GM18873 (cell line): ENCODE results near the gene VAV2.

Experiments used
- ATAC-seq: cut with Tn5 transposase; IDR thresholded peaks from one replicate; pipeline ENCODE4 v1.9.1; 2021; ENCODE audit warnings: mild to moderate bottlenecking, moderate library complexity, moderate number of reproducible peaks; ENCODE audit not compliant: unreplicated experiment, low FRiP score

Gene VAV2

DNA sequence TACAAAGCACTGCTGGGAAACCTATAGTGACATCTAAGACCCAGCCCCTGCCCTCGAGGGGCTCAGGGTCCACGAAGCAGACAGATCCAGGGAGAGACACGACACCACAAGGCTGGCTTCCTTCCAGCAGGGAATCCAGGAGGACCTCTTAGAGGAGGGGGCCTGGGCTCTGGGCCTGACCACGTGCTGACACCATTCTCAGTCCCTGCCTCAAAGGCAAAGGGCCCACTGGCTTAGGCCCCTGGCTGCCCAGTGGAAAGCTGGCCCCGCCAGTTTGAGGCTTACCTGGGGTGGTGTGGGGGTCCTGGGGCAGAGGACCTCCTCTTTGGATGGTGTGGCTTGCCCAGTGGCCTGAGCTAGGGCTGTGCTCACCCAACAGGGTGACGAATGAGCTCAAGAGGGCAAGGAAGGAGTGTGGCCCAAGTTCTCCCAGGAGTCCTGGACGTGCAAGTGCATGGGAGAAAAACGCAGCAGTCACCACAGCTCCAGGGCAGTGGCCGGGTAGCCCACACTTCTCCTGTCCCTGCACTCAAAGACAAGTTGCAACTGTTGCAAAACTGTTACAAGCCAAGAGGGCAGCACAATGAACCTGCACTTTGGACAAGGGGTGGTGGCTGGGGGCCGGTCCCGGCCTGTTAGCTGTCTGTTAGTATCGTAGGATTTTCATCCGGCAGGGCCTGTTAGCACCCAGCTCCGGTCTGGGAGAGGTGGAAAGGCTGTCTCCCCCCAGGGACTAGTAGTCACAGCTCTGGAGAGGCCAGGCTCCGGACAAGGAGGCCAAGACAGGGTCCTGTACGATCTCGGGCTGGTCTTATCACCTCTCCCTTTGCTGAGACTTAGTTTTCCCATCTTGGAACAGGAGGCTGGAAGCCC is 252.5 kb downstream of the VAV2 start:
- ATAC-seq: no peak

DNA sequence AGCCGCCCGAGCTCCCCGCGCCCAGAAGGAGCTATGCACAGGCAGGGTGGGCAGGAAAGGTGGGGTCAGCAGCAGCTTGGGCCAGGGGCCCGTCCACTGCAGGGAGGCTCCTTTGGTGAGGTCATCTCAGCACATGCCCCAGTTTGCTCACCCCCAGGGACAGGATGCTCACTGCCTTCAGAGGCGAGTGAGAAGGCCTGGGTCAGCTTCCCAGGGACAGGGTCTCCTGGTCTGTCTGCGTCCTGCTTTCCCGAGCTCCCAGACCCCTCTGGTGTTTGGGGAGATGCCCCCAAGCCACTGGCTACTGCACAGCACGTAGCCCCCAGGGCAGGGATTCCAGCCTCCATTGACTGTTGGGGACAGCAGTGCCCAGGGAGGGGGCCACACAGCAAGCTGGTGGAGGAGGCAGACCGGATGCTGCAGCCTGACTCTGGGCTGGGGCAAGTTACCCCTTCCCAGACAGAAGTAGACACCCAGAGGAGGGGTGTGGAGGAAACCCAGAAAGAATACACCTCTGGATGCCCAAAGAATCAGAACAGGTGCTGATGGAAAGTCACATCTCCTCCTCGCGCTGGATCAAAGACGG is 253.4 kb downstream of the VAV2 start:
- no peak for ATAC-seq

- ATAC-seq: no peak
These were observed 254.1 kb downstream of the VAV2 start, which contains the start of gene SARDH for GRCh38 chr9:133737774-133738639. SARDH (minus strand) TSS chr9:133738352; CDS start chr9:133734173, 4,179 bp downstream.

GRCh38 chr9:133737071-133737773 is 254.9 kb downstream of the VAV2 start:
- no peak for ATAC-seq

DNA sequence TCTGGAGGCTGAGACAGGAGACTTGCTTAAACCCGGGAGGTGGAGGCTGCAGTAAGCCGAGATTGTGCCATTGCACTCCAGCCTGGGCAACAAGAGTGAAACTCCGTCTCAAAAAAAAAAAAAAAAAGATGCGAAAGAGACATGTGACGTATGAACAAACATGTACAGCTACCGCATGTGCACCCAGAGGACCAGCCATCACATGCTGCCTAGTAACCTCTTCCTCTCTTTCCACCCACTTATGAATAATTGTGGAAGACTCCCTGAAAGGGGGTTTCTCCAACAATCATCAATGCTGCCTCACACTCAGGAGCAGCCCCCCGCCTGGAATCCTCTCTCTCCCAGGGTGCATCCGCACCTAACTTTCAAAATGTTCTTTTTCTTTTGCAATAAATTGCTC is 256.2 kb downstream of the VAV2 start:
- ATAC-seq: no peak

DNA sequence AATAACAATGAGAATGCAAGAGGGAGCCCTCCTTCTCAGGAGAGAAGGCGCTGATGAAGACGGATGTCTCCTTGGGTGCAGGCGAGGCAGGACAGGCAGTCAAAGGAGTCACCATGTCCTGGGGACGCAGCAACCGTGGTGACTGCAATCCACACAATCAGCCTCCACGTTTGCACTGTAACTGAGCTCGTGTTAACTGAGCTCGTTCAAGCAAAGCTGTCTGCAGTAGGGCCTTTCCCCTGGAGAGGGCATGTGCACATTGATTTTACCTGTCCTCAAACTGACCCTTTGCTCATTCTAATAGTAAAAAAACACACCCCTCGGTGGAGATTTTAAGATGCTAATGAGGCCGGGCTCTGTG is 256.7 kb downstream of the VAV2 start:
- ATAC-seq: no peak

GRCh38 chr9:133734590-133735414 is 257.3 kb downstream of the VAV2 start:
- no peak for ATAC-seq

DNA sequence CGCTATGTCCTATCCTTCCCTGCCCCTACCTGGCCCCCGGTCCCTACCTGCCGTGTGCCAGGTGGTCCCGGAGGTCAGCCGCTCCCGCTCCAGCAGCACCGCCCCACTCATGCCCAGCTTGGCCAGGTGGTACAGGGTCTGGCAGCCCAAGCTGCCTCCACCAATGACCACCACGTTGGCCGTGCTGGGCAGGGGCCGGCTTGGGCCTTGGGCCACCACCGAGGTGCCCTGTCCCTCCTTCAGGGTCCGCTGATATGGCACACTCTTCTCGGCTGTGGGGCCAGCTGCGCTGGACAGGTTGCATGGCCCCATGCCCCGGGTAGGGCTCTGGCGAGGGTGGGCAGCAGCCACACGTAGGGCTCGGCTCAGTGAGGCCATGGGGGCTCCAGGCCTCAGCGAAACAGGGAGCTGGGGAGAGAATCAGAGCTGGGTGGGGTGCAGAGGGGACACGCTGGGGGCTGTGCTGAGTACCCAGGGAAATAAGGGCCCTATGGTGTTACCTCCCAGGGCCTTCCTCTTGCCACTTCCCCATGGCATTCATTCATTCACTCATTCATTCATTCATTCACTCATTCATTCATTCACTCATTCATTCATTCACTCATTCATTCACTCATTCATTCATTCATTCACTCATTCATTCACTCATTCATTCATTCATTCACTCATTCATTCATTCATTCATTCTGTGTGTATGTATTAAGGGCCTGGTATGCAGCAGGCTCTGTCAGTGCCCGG is 258.2 kb downstream of the VAV2 start:
- no peak for ATAC-seq

- ATAC-seq: no peak
These were observed 258.7 kb downstream of the VAV2 start for GRCh38 chr9:133733421-133733795.

DNA sequence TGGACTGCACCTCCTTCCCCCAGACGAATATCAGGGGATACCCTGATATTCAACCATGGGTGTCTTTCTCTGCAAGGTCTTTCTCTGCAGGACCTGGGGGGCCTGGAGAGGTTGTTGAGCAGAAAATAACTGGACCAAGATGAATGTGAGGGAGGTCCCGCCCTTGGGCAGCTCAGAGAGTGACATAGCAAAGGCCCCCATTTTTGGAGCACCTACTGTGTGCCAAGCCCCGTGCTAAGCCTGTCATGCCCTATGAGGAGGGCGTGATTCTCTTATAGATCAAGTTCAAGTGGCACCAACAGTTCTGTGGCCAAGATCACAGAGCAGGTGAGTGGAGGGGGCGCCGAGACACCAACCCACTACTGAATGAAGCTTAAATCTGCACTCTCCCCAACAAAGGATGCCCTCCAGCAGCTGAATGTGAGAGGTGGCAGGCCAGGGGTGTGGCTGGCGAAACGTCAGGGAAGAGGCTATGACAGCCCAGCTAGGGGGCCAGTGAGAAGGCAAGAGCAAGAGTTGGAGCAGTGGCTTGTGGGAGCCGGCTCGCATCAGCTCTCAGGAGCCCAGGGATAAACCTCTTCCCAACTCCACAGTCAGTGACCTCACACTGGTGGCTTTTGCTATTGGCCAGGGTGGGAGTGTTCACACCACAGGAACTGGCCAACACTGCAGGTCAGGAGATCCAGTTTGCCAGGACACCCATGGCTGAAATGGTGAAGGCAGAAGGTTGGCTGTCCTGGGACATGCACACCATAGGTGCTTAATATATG is 259.3 kb downstream of the VAV2 start:
- no peak for ATAC-seq

DNA sequence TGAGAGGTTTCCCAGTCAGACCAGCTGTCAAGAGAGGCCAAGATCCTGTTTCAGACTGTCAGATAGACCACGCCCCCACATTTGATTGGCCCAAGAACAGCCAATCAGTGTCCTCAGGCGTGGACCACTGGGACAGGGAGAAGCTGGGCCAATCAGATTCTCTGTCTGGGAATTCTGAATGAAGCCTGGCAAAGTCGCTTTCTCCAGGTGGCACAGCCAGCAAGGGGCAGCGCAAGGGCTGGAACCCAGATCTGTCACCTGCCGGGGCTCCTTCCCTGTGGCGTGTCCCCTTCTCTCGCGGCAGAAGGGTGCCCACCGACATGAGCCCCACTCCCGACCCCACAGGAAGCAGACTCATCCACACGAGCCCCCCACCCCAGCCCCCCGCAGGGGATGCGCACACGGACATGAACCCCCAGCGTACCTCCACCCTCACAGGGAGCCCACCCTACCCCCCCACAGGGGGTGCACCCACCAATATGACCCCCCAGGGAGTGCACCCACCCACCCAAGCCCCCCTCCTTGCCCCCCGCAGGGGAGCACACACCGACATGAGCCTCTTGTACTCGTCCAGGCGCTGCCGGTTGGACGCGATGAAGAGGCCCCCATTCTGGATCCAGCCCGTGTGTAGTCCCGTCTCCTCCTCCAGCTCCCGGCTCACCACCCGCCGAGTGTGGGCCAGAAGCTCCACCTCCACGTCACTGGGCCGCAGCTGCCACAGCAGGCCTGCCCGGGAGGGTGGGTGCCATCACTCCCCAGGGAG is 260.1 kb downstream of the VAV2 start:
- no peak for ATAC-seq

- no peak for ATAC-seq
These were observed 261.0 kb downstream of the VAV2 start for GRCh38 chr9:133730994-133731715.

DNA sequence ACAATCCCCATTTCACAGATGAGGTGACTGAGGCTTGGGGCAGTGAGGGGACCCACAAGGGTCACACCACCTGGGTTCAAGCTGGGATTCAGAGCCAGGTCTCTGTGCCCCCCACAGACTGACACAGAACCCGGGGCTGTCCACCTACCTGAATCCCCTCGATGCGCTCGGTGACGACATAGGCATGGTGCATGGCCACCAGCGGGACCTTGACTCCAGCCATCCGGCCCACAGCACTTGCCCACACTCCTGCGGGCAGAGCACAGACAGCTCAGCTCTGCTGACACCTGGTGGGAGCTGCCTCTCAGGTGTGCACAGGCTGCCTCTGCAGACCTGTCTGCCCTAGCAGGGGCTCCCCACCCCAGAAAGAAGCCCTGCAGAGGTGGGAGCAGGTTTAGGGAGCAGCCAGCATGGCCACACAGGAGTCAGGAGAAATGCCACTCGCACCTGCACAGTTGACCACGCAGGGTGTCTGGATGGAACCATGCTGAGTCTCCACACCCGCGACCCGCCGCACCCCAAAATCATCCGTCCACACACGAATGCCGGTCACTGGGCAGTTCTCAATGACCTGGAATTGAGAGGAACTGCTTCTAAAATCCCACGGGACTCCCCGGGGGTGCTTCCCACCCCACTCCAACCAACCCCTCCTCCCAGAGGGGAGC is 262.4 kb downstream of the VAV2 start:
- ATAC-seq: no peak

DNA sequence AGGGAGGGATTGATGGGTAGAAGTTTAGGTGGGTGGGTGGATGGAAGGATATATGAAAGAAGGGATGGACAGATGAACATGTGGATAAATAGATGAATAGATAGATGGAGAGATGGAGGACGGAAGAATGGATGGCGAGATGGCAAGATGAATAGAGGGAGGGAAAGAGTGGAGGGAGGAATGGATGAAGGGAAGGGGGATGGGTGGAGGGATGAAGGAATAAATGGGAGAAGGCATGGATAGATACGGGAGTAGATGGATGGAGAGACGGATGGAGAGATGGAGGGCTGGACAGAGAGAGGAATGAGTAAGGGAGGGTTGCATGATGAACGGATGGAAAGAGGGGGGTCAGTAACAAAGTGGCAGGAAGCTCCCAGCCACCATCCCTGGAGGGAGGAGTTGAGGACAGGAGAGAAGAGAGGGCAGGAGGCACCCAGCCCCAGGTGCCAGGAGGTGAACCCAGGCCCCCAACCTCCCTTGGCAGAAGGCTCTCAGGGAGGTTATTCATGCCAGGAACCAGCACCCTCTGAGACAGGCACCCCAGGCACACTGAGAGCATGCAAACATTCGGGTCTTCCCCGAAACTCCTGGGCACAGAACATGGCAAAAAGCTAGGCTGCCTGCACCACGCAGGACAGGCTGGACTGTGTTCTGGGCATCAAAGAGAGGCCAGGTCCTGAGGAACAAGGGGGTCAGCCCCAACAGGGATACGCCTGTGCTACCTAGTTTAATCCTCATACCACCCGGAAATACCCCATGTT is 263.1 kb downstream of the VAV2 start:
- no peak for ATAC-seq

DNA sequence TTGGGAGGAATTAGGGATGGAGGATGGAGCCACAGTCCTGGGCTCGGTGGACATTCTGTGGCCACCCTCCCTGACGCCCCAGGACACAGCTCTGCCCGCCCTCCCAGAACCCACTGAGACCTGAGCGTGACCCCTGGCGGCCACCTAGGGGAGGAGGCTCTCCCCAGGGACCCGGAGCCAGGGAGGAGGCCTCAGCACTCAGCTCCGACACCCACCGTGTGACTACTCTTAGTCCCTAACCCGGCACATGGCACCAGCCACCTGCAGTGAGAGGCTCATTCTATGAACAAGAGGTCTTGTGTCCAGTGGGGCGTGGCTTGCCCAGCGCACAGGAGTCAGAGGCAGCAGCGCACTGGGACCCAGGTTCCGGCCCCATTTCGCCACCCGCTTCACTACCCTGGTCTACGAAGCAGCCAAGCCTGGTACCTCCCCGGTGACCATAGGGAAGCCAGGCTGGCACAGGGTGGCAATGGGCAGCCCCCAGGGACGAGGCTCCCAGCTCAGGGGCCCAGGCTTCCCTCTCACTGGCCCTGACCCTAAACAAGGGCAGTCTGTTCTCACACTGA is 264.2 kb downstream of the VAV2 start:
- no peak for ATAC-seq
